GM21737 (cell line): ENCODE results near the gene ALG5.
A peak's percentile ranks its signal among the peaks of the same experiment; 100 is the strongest.

ENCODE experiments used
- ATAC-seq: cut with Tn5 transposase; IDR thresholded peaks from one replicate; pipeline ENCODE4 v1.9.1; 2021; ENCODE audit warnings: mild to moderate bottlenecking, moderate library complexity; ENCODE audit not compliant: unreplicated experiment

The ALG5 gene

DNA sequence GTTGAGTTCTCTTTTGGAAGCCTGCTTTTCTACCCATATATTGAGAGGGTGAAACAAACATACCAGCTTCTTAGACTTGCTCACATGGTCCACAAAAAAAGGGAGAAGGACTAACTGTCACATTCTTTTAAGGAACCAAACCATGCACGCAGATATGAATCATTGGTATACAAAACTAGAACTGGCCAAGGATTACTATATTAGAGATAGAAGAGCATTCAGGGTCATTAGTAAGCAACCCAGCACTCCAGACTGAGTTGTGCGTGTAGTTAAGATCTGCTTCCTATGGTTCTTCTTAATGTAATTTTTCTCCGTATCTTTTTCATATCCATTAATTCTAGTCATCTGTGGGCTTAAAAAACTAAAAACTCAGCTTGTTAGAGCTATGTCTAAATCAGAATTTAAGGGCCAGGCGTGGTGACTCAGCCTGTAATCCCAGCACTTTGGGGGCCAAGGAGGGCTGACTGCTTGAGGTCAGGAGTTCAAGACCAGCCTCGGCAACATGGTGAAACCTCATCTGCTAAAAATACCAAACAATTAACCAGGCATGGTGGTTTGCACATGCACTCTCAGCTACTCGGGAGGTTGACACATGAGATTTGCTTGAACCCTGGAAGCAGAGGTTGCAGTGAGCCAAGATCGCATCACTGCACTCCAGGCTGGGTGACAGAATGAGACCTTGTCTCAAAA lies 19.6 kb downstream of the ALG5 start:
- no peak for ATAC-seq

- ATAC-seq: no peak
Measured at GRCh38 chr13:36975172-36975571, 24.0 kb downstream of the ALG5 start.

DNA sequence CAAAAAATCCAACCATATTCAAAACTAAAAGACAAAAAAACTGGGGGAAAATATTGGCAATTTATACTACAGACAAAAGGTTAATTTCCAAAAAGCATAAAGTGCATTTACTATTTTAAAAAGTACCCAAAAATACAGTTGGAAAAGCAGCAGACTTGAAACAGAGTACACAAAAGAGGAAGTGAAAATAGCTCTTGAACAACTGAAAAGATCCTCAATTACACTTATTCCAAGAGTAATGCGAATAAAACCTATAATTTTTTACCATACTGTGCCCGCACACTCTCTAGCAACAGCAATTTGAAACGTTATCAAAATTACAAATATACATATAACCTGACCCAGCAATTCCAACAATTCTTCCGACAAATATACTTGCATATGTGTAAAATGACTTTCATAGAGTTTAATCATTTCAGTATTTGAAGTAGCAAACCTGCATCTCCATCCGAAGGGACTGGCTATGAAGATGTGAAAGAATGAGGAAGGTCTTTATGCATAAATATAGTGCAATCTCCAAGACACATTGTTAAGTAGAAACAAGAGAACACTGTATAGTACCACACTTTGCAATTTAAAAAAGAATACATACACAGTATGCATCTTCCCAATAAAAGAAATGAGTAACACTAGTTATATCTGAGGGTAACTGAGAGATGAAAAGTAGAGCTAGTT lies 25.4 kb downstream of the ALG5 start:
- peak; percentile 73 for ATAC-seq

DNA sequence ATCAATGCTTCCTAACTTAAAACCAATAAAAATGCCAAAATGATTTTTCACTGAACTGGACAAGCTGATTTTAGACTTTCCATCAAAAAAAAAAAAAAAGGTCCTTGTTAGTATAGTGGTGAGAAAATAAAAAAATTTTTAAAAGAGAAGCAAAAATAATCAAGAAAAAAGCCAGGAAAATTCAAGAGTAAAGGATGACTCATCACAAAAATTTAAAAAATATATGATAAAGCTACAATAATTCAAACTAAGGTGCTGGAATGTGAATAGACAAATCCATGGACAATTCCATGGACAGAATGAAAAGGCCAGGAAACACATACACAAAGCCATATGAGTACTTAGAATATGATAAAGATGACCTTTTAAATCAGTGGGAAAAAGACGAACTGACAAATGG lies 26.1 kb downstream of the ALG5 start:
- ATAC-seq: no peak

DNA sequence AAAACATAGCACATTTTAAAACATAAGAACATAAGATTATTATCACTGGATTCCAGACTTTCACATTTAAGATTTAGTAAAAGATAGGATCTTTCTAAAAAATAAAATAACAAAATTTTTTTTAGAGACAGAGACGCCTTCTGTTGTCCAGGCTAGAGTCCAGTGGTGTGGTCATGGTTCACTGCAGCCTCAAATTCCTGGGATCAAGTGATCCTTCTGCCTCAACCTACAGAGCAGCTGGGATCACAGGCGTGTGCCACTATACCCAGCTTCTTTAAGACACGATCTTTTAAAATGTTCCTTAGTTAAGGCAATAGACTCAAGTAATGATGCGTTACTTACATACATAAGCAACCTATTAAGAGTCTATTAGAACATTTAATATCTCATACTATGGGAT lies 32.7 kb downstream of the ALG5 start:
- no peak for ATAC-seq

DNA sequence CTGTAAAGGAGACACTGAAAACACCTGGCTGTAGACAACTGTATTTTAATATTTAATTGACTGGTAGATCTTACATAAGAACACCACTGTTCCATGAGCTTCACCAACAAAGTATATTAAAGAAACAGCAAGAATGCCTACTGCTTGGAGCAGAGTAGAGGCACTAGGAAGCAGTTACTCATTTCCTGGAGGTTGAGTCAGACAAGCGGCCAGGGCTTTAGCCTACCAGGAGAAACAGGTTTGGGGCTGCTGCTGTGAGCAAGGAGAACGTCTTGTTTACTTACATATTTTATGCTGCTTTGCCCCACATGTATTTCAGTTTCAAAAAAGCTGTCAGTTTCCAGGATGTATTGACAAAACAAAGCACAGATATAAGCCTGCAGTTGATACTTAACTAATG lies 33.4 kb downstream of the ALG5 start:
- ATAC-seq: no peak

- ATAC-seq: no peak
Measured at GRCh38 chr13:36959456-36960116, 39.6 kb downstream of the ALG5 start.

DNA sequence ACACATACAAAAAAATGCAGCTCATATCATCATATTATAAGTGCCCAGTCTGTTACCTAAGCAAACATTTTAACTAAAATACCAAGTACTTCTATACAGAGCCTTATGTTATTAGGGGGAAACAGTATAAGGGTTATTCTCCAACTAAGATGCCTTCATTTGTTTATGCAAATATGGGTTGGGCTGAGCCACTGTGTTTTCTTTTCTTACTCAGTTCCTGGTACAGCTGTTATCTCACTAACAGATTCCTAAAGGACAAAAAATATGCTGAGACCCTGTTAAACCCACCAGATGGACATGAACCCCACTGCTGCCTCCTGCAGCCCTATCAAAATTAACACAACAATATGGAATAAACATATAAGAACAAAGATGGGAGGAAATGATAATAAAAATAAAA lies 44.6 kb downstream of the ALG5 start:
- no peak for ATAC-seq

- ATAC-seq: no peak
Measured at GRCh38 chr13:36950920-36951319, 48.2 kb downstream of the ALG5 start.

GRCh38 chr13:36950330-36950729 lies 48.8 kb downstream of the ALG5 start:
- no peak for ATAC-seq

DNA sequence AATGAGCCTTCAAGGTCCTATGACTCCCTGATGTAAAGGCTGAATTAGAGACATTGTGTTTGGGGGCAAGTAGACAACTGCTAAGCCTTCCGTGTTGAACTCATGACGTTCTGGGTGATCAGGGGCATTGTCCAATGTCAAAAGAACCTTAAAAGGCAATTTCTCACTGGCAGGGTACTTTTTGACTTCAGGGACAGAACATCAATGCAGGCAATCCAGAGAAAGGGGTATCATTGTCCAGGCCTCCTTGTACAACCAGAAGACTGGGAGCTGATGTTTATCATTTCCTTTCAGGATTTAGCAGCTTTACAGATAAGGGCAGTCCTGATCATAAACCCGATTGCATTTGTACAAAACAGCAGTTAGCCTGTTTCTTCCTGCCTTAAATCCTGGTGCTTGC lies 54.1 kb downstream of the ALG5 start:
- no peak for ATAC-seq

DNA sequence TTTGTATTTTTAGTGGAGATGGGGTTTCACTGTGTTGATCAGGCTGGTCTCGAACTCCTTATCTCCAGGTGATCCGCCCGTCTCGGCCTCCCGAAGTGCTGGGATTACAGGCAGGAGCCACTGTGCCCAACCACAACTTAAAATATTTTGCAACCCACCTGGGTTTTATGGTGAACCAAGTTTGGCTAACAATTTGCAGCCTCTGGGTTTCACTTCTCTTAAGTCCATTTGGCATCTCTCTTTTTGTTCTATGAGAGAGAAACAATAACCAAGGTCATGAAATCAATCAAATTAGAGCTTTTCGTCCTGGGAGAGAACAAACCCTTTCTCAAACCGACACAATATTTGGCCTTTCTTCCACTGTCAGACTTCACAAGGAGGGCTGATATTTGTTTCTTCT lies 73.5 kb downstream of the ALG5 start:
- ATAC-seq: no peak

DNA sequence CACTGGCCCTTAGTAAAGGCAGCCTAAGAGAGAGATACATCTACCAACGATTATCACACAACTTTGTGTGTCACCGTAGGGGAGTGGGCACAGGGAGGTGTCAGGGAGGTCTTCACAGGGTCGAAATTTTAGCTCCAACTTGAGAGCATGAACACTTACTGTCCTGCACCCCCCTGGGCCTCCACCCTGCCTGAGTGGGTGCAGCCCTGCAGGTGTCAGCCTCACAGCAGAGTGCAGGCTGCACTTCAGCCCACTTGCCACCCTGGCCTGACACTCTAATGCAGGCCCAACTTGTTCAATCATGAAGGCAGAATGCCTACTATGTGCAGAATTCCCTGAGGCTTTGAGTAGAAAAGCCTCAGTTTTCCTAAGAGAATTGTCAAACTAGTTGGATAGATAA lies 75.1 kb downstream of the ALG5 start:
- no peak for ATAC-seq

DNA sequence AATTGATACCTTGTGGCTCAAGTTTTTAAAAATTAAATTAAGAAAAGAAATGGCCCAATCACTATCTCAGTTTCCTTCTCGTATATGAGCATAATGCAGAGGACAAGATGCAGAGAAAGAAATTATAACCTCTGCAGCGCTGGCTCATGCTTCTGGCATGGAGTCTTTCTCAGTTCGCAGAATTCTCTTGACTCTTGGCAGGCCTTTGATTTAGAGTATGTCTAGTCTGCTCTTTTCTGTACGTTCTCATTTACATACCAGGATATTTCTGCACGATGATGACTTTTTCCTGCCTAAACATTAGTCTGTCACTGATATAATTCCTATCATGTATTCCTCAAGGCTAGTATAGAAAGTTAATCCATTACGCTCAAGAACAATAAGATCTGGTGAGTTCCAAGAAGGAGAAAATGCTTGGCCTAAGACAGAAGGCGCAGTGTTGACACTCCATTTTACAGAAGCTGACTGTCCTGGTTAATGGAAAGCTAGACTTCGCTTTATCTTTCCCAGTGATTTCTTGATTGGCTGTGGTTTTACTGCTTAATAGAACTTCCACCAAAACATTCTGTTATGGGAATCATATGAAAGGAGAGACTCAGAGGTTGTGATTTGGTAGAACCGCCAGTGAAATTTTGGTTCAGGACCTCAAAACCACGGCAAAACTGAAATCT lies 77.4 kb downstream of the ALG5 start:
- no peak for ATAC-seq

- no peak for ATAC-seq
Measured at GRCh38 chr13:36920616-36921185, 78.4 kb downstream of the ALG5 start.

DNA sequence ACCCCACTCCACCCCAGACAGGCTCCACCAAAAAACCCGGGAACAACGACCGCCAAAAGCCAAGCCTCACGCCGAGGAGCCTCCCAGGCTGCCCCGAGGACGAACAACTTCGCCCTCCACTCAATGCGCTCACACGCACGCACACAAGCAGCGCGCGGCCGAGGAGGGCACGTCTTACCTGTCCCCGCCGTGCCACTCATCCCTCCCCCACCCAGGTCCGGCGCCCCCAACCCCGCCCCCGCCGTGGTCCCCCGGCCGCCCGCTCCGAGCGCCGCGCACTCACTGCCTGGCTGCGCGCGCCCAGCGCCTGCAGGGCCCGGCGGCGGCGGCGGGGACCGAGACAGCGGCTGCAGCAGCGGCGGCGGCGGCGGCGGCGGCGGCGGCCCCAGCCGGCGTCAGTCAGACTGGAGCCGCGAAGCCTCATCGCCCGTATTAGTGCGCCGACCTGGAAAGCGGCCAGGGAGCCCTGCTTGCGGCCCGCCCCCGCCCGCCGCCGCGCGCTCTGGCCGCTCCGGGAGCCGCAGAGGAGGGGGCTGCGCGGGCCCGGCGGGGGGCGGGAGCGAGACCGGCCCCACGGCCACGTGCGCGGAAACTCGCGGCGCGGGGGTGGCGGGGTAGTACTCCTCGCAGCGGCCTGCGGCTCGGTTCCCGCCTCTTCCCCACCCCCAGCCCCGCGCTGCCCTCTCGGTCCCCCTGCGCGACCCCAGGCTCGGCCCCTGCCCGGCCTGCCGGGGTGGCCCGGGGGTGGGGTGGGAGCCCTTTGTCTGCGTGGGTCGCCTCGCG lies 79.1 kb downstream of the ALG5 start, which contains the start of gene SMAD9:
Gene SMAD9 (minus strand): TSS at position 406 of the 783 bp plus-strand sequence. CDS start 40,549 bp downstream, outside the sequence.
- ATAC-seq: no peak

- no peak for ATAC-seq
Measured at GRCh38 chr13:36919171-36919832, 79.8 kb downstream of the ALG5 start.

DNA sequence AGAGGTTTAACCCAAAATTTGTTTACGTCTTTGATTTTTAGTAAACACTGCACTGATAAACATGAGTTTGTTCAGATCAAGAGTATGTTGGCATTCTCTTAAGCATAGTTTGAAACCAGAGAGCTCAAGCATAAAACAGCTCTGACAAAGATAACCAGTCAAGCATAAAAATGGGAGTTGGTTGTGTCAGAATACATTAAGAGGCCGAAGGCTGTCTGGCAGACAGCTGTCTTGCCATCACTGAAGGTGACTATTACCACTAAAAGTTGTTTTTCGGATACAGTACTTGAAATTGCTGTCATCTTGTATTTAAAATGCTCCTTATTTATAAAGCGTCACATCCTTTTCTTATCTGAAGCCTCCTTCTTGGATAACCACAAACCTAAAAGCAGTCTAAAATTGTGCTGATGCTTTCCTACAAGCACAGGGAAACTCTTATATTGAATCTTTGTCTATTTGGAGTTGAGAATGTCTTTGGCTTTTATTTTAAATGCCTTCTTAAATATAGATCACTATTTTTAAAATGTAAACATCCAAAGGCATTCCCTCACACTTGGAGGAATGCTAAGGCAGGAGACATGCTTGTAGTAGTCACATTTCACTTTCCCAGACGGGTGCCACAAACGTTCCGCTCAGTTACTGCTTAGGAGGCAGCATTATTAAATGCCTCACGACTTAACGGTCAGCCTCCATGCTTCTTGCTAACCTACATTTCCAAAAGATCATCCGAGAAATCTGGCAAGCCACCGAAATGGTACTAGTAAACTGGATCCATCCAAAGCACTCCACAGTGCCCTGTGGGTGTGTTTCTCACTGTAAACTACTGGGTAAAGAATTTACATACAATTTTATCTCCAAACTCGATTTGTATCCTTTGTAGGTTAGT lies 80.7 kb downstream of the ALG5 start:
- no peak for ATAC-seq

GRCh38 chr13:36917311-36917710 lies 81.8 kb downstream of the ALG5 start:
- no peak for ATAC-seq
